ENCODE measurements around the gene ARHGEF7.

DNA sequence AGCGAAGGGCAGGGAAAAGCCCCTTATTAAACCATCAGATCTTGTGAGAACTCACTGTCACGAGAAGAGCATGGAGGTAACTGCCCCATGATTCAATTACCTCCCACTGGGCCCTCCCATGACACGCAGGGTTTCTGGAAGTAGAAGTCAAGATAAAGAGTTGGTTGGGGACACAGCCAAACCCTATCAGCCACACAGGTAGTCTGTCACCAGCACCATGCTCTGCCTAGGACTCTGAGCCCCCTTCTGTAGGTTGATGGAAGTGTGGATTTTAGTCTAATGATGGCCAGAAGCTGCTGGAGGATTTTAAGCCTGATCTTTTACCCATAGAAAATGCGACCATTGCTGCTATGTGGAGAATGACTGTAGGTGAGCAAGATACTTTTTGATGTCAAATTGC lies 60.8 kb downstream of the ARHGEF7 start:
- no peak for TF ChIP-seq EZH2 (IDR thresholded peaks at IDR 0.05; ENCODE audit: borderline replicate concordance, low read length)
- TF ChIP-seq, protein P1, sequence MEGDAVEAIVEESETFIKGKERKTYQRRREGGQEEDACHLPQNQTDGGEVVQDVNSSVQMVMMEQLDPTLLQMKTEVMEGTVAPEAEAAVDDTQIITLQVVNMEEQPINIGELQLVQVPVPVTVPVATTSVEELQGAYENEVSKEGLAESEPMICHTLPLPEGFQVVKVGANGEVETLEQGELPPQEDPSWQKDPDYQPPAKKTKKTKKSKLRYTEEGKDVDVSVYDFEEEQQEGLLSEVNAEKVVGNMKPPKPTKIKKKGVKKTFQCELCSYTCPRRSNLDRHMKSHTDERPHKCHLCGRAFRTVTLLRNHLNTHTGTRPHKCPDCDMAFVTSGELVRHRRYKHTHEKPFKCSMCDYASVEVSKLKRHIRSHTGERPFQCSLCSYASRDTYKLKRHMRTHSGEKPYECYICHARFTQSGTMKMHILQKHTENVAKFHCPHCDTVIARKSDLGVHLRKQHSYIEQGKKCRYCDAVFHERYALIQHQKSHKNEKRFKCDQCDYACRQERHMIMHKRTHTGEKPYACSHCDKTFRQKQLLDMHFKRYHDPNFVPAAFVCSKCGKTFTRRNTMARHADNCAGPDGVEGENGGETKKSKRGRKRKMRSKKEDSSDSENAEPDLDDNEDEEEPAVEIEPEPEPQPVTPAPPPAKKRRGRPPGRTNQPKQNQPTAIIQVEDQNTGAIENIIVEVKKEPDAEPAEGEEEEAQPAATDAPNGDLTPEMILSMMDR (IDR thresholded peaks at IDR 0.05; ENCODE audit: low read length) = no peak
